GM18499 (cell line): ENCODE data around the gene KDM6A.
"Not testable (repeated sequence)": the region's sequence is repeated elsewhere in the genome, so short reads cannot be mapped to it uniquely, and the experiment has no call there.

Source experiments
- ATAC-seq: cut with Tn5 transposase; IDR thresholded peaks from one replicate; pipeline ENCODE4 v1.9.1; 2021; ENCODE audit warnings: moderate number of reproducible peaks; ENCODE audit not compliant: insufficient read depth, unreplicated experiment

Gene KDM6A

DNA sequence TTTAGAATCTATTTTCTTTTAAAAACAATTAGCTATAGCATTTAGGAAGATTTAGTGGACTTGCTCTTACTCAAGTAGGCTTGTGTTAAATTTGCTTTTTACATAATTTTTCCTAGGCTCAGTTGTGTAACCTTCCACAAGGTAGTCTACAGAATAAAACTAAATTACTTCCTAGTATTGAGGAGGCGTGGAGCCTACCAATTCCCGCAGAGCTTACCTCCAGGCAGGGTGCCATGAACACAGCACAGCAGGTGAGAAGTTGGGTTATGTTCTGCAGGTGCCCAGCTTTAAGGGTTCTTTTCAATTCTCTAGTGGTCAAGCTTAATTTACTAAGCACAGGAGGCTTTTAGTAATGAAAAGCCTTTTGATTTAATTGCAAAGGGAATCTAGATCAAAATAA, 186.9 kb downstream of the KDM6A start:
- not testable (repeated sequence) for ATAC-seq

- no peak for ATAC-seq
Measured at GRCh38 chrX:45063319-45064095, 190.5 kb downstream of the KDM6A start.

- no peak for ATAC-seq
Measured at GRCh38 chrX:45068569-45068968, 195.6 kb downstream of the KDM6A start.

GRCh38 chrX:45070116-45071007, 197.4 kb downstream of the KDM6A start:
- ATAC-seq: no peak

- not testable (repeated sequence) for ATAC-seq
Measured at GRCh38 chrX:45073011-45073410, 200.0 kb downstream of the KDM6A start.

DNA sequence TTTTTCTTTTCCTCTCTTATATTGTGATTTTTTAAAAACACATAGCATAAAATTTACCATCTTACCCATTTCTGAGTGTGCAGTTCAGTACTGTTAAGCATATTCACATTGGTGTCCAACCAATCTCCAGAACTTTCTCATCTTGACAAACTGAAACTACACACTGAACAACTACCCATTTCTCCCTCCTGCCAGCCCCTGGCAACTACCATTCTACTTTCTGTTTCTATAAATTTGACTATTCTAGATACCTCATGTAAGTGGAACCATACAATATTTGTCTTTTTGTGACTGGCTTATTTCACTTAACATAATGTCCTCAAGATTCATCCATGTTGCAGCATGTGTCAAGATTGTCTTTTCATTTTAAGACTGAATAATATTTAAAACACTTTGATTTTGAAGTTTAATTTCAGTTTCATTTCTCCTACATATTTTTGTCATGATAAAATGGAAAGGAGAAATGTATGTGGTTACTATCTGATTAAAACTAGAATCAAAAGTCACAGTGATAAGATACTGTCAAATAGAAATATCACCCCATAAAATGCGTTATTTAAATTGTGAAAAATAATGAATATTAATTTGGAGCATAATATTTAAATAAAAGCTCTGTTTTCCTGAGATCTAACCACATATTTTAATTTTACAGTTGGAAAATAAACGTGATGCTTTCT, 204.9 kb downstream of the KDM6A start:
- peak; percentile 67 for ATAC-seq

GRCh38 chrX:45083314-45083713, 210.3 kb downstream of the KDM6A start:
- no peak for ATAC-seq

DNA sequence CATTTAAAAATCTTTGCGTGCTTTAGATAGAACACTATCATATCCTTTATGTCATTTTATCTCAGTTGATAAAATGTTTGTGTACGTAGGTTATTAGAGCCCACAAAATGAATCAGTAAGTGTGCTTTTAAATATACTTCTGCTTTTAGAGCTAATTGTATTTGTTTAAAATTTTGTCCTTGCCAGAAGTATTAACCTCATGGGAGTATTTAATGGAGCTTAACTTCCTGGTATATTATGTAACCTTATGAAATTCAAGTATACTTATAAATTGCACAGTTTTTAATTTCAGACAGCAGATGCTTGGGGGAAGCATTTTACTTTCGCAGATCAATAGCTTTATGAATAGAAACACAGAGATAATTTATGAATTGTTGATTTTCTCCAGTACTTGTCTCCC, 237.5 kb downstream of the KDM6A start:
- ATAC-seq: no peak

DNA sequence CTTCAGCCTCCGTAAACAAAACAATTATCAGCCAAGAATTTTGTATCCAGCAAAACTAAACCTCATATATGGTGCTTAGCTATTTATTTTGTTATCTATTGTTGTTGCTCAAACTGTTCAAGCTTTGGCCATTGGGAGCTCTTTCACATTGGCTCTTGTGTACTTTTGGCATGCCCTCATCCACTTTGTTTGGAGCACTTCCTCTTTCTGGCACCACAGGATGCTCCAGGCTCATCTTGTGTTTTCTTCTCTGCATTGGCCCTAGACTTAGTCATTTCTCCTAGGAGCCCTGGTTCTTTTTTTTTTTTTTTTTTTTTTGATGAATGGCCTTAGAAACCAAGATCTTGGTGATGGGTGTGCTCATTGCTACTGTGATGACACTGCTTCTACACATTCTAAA, 253.2 kb downstream of the KDM6A start:
- no peak for ATAC-seq

DNA sequence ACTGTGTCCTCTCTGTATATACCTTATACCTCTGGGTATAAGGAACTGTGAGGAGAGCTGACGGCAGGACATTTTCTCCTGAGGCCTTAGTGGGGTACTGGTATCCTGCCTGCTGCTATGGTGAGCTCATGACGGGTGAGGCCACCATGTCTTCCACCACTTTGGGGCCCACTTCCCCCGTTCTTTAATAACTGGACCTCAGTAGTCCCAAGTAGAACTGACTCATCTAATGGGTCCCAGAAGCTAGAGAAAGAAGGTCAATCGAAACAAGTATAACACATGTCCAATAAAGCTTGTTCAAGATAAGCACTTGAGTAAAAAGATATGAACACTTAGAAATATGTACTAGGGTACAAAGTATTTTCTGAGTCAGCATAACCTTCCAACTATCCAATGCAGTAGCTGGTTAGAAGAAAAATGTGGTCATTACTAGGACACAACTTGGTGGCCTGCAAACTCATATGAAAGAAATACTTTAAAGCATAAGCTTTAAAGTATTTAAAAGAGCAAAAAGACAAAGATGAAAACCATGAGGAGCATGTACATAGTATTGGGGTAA, 256.0 kb downstream of the KDM6A start:
- ATAC-seq: no peak

GRCh38 chrX:45133465-45133864, 260.5 kb downstream of the KDM6A start:
- no peak for ATAC-seq

DNA sequence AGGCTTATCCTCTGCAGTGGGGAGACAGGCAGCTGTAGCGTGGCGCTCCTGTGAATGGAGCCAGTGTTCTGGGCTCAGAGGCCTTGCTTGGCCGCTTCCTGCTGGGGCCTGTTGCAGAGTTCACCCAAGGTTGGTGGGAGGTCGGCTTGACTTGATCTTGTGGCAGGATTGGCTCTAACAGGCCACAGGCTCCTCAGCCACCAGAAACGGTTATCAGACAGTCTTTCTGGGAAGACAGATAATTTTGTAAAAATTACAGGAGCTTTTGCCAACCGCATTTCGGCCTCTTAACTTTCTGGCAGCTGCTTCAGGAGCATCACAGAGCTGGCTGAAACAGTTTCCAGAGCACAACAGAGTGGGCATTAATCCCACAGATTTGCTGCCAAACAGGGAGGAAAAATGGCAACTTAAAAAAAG, 261.3 kb downstream of the KDM6A start:
- ATAC-seq: no peak

GRCh38 chrX:45134775-45135174, 261.8 kb downstream of the KDM6A start:
- no peak for ATAC-seq

DNA sequence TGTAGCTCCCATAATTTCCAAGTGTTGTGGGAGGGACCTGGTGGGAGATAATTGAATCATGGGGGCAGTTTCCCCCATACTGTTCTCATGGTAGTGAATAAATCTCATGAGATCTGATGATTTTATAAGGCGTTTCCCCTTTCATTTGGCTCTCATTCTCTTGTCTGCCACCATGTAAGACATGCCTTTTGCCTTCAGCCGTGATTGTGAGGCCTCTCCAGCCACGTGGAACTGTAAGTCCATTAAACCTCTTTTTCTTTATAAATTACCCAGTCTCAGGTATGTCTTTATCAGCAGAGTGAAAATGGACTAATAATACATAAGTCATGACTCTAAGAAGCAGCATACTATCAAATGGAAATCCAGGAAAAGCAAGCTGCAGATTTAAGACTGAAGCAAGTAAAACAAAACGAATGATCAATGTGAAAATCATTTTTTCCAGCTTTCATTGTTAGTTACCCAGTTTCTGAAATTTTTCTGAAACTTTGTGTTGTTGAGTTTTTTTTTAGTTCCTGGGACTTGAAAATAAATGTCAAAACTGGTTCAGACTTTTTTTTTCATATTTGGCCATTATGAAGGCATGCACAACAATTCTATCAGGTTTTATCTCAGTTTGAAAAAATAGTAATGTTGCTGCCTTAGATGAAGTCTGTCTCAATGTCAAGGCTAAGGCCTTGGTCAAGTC, 262.5 kb downstream of the KDM6A start:
- not testable (repeated sequence) for ATAC-seq

GRCh38 chrX:45137531-45137930, 264.5 kb downstream of the KDM6A start:
- no peak for ATAC-seq

- no peak for ATAC-seq
Measured at GRCh38 chrX:45138525-45138924, 265.5 kb downstream of the KDM6A start.

- no peak for ATAC-seq
Measured at GRCh38 chrX:45140812-45141211, 267.8 kb downstream of the KDM6A start.

DNA sequence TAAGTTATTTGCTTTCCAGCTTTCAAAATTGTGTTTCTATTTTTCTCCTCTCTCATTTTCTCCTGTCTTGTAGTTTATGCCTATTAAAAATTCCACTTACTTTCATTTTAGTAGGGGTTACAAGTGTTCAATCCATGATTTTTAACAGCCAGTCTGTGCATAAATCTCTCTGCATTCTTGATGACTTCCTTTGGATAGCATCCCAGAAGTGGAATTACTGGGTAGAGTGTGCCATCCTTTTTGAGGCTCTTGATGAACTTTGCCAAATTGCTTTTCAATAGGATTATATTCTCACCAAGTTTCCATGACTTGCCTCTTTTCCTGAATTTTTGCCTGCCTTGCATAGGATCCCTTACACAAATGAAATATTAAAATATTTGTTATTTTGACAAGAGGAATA, 269.2 kb downstream of the KDM6A start:
- ATAC-seq: no peak

DNA sequence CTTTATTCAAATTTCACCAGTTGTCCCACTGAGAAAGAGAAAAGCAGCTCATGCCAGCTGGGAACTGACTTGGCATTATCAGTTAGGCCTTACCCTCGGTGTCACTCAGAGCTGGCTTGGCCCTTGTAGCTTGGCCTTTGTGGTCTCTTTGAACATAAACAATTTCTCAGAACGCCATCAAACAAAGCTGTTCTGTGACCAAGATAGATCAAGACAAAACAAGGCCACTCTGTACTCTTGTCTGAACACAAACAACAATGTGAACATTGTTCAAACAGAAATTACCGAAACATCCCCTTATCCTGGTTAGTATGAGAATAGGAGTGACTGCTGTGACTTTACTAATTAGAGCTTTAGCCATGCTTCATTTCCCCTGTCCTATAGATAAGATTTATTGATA, 270.5 kb downstream of the KDM6A start:
- no peak for ATAC-seq
